Measurements from ENCODE around the gene VOPP1.

VOPP1 gene

DNA sequence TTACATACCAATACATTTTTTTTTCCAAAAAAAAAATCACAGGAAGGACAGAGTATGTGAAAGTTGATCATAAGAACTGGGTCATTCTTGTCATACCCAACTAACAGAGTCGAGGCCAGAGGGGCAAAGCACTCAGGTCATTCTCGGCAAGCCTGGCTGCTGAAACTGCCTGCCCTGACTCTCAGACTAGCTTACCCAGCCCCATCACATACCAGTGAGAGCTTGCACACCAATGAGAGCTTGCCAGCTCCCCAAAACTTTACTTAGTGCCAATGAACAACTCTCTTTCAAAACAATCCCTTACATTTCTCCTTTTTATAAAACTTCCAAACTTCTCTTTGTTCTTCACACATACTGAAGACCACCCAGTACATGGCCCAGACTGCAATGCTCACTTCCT lies 48.9 kb downstream of the VOPP1 start:
- DNase-seq (no peak), ATAC-seq (replicated peaks) (no peak)
- H3K36me3 Mint-ChIP-seq: peaks cover 32 to 46% of the 10 kb centered on the region in 2 donors
- H3K9me3 Mint-ChIP-seq: no peaks in the 10 kb centered on the region
- no peaks in the 10 kb centered on the region for H3K27me3 Mint-ChIP-seq
- H3K4me3 Mint-ChIP-seq: no peak overlapping the region
- peaks cover 53 to 90% of the 10 kb centered on the region in 2 donors for H3K4me1 Mint-ChIP-seq
- peak overlapping the region; percentile 62 for H3K27ac Mint-ChIP-seq

DNA sequence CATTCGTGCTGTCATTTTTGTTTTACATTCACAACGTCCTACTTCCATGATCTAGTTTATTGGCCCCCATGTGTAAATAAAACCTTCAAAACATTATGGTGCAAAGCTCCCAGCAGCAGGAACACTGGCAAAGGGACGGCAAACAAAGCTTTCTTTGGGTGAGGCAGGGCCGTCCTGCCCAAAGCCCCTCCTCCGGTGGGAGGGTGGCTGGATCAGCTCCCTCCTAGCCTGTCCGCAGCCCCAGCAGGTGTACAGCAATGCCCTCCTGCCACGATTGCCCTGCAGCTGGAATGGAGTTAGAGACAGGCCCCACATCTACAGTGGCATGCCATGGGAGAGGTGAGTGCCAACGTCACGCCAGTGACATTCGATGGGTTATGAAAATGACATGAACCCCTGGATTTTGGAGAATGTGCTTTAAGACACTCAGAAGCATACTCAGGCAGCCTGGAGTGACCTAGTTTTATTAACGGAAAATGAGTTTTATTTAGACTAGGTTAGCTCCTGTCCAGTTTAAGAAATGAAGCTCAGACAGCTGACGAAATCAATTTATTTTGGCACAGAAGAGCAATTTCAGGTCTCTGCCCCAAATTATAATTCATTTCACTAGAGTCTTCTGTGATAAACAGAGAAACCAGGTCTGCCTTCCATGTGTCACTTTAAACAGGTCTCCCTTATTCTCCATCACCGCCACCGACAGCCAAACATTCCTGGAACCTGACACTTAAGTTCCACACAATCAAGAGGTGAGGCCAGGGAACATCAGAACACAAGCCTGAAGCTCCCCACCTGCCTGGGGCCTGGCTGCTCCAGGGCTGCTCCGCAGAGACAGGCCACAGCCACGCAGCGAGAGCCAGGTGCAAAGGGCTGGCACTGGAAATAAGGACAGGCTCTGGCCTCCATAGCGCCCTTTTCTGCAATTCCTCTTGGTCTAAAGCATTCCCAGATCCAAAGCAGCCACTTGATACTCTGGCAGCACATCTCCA lies 50.1 kb downstream of the VOPP1 start:
- ATAC-seq (replicated peaks) (no peak), DNase-seq (no peak)
- Mint-ChIP-seq H3K9me3 (no peaks in the 10 kb centered on the region), H3K27me3 (no peaks in the 10 kb centered on the region), H3K36me3 (peaks cover 43 to 57% of the 10 kb centered on the region in 2 donors), H3K4me1 (peaks cover 61 to 96% of the 10 kb centered on the region in 2 donors), H3K4me3 (peak overlapping the region in 1 of 2 donors; percentile 19), H3K27ac (peak overlapping the region; percentile 76)

DNA sequence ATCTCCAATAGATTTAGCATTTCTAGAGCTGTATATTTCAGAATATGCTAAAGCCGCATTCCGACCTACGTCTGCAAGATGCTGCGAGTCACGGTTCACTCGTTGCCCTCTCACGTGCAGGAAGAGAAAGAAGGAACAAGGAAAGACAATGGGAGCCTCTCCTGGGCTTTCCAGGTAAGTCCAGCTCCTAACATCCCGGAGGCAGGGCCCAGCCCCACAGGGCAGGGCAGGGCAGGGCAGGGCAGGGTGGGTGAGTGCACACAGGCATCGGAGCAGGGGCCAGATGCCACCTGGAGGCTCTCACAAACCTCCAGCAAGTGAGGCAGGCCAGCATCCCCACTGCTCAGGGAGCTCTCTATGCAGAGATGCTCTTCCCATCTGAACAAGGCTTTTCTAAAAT lies 50.8 kb downstream of the VOPP1 start:
- ATAC-seq (replicated peaks) (no peak), DNase-seq (no peak)
- peaks cover 46 to 57% of the 10 kb centered on the region in 2 donors for H3K36me3 Mint-ChIP-seq
- no peak overlapping the region for H3K4me3 Mint-ChIP-seq
- no peaks in the 10 kb centered on the region for H3K27me3 Mint-ChIP-seq
- peak overlapping the region; percentile 56 for H3K27ac Mint-ChIP-seq
- no peaks in the 10 kb centered on the region for H3K9me3 Mint-ChIP-seq
- H3K4me1 Mint-ChIP-seq: peaks cover 56 to 92% of the 10 kb centered on the region in 2 donors

DNA sequence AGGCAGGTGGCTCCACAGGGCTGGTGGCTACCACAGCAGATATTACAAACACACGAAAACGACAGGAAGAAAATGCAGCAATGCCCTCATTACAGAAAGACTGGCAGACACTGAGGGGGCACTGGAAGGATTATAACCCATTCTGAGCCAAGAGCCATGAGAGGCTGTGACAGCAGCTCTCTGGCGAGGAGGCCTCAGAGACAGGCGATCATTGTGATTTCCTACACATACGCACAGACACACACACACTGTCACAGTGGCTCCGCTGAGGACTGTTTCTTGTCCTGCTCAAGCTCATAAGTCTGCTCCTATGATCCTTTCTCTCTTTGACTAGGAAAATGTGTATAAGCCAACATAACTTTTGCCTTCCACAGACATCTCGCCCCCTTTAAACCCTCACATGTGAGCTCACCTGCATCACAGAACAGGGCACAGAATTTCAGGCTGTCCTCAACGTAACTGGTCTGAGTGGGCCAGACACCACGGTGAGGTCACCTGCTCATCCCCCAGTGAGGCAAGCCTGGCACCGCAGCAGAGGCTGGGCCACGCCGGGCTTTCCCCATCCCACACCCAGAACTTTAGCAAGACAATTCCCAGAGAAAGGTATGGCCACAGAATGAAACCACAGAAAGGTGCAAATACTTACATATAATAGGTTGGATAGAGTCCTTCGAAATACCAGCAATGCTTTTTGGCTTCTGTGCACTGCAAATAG lies 51.7 kb downstream of the VOPP1 start:
- Mint-ChIP-seq H3K9me3 (no peaks in the 10 kb centered on the region), H3K36me3 (peaks cover 54 to 62% of the 10 kb centered on the region in 2 donors), H3K4me1 (peaks cover 58 to 92% of the 10 kb centered on the region in 2 donors), H3K27ac (peak overlapping the region; percentile 84), H3K27me3 (no peaks in the 10 kb centered on the region), H3K4me3 (no peak overlapping the region)
- ATAC-seq (replicated peaks) (no peak), DNase-seq (no peak)

DNA sequence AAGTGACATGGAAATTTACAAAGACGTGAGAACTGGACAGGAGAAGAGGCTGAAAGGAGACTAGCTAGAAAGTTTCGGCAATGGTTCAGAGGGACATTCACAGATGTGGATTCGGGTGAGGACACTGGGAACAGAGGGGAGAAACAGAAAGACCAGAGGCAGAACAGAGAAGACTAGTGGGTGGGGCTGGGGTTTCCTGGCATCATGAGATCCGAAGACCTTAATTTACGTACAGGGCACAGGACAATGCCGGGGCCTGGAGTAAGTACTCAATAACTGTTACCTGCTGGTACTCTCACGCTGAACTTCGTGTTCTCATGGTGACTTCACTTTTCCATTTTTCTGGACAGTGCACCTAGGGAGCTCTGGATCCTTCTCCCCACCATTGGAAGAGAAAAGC lies 53.5 kb downstream of the VOPP1 start:
- DNase-seq (no peak), ATAC-seq (replicated peaks) (no peak)
- Mint-ChIP-seq H3K27ac (peak overlapping the region; percentile 10), H3K9me3 (no peaks in the 10 kb centered on the region), H3K4me3 (no peak overlapping the region), H3K27me3 (no peaks in the 10 kb centered on the region), H3K36me3 (peaks cover 57 to 66% of the 10 kb centered on the region in 2 donors), H3K4me1 (peaks cover 63 to 92% of the 10 kb centered on the region in 2 donors)

DNA sequence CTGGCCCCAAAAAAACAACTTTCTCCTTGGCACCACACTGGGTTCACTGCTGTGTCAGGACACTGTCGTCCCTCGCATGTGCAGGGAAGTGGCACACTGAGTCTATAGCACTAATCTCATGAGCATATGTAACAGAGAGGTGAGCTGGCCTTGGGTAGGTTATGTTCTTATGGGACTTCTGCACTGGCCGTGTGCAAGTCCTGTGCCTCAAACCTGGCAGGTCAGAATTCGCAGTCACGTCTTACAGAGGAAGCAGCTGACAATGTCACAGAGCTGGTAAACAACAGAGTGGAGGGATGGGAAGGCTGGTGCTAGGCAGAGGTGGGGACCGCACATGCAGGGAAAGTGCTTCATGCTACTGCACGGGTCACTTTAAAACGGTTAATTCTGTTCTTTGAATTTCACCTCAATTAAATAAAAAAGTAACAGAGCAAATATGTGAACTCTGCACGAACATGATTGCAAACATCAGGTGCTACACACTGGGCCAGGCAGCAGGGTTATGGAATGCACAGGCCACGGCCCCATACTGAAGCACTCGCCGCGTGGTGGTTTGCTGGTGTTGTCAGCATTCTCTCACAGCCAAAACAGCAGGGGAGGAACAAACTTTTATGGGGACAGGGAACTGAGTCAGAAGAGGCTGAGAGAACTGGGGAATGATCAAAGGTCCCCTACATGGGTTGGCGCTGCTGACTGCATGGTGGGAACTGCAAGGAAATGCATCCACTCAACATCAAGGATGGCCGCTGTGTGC lies 54.2 kb downstream of the VOPP1 start:
- ATAC-seq (replicated peaks) (no peak), DNase-seq (no peak)
- H3K4me3 Mint-ChIP-seq: no peak overlapping the region
- no peaks in the 10 kb centered on the region for H3K27me3 Mint-ChIP-seq
- no peaks in the 10 kb centered on the region for H3K9me3 Mint-ChIP-seq
- H3K27ac Mint-ChIP-seq: peak overlapping the region; percentile 89
- H3K4me1 Mint-ChIP-seq: peaks cover 66 to 92% of the 10 kb centered on the region in 2 donors
- H3K36me3 Mint-ChIP-seq: peaks cover 63 to 72% of the 10 kb centered on the region in 2 donors

DNA sequence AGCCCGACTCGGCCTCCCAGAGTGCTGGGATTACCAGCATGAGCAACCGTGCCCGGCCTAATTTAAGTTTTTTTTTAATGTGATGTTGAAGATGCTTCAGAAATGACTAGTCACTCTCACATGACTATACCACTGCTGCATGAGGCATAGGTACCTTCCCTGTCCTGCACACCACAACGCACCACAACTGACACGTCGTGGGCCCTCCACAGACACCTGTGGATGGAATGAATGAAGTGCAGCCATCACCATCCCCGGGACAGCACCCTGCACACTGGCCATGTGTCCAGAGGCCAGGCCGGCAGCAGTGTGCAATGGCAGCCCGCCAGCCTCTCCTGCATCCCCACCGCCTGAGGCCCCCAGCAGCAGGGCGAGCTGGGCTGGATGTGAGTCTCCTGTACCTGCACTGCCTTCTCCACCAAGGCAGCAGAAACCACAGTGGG lies 55.1 kb downstream of the VOPP1 start:
- ATAC-seq (replicated peaks): peak; percentile 93 to 94
- Mint-ChIP-seq H3K4me1 (peaks cover 67 to 92% of the 10 kb centered on the region in 2 donors), H3K9me3 (no peaks in the 10 kb centered on the region), H3K27ac (peak overlapping the region; percentile 89), H3K4me3 (peak overlapping the region; percentile 41 to 52), H3K36me3 (peaks cover 63 to 78% of the 10 kb centered on the region in 2 donors), H3K27me3 (no peaks in the 10 kb centered on the region)
- DNase-seq: peak; percentile 42

DNA sequence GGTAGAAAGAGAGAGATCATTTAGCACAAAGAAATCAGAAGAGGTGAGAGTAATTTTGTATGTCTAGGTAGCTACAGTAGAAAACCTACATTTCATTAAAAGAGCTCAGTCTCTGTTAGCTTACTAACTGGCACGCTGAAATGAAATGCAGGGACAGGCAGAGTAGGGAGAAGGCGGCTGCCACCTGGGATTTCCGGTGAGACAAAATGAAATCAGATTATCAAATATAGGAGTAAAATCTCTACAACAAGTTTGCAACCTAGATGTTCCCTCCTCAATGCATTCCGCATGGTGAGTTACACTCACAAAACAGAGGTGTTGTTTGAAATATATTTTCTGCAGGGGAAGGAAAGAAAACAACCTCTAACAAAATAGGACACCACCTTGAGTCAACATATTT lies 55.9 kb downstream of the VOPP1 start:
- peaks cover 71 to 86% of the 10 kb centered on the region in 2 donors for H3K36me3 Mint-ChIP-seq
- ATAC-seq (replicated peaks): no peak

DNA sequence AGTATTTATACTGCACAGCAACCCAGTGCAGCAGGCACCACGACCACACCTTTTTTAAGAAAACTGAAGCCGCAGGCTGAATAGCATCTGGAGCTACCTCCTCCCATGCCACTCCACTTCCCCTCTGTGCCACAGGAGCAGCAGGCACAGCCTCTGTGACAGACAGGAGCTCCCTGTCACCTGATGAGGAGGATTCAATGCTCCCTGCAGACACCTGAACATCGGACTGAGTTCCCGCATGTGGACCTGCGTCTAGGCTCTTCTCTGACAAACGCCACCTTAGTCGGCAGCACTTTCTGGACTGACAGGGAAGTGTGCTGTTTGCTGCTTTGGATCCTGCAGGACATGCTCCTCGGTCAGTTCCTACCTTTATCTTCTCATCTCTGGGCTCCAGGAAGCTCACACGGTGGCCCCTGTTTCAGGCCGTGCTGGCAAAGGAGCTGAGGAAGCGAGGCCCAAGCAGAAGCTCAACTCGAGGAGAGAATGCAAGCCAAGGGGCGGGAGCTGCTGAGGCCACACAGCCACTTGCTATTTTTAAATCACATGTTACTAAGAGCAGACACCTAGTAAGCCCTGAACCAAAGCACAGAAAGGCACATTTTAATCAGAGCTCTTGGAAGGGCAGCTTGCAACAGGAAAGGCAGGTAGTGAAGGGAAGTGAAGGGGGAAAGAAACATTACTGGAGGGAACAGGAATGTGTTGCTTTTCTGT lies 56.6 kb downstream of the VOPP1 start:
- ATAC-seq (replicated peaks) (peak in 1 of 2 donors; percentile 28), DNase-seq (no peak)
- Mint-ChIP-seq H3K27ac (peak overlapping the region; percentile 75), H3K4me3 (peak overlapping the region; percentile 26 to 72), H3K27me3 (no peaks in the 10 kb centered on the region), H3K4me1 (peaks cover 73 to 93% of the 10 kb centered on the region in 2 donors), H3K36me3 (peaks cover 74 to 86% of the 10 kb centered on the region in 2 donors), H3K9me3 (no peaks in the 10 kb centered on the region)

More for the DNA sequence above, 55.9 kb downstream of the VOPP1 start:
- peaks cover 73 to 93% of the 10 kb centered on the region in 2 donors for H3K4me1 Mint-ChIP-seq
- peak overlapping the region; percentile 75 for H3K27ac Mint-ChIP-seq
- no peak for DNase-seq
- peak overlapping the region; percentile 33 to 72 for H3K4me3 Mint-ChIP-seq
- H3K27me3 Mint-ChIP-seq: no peaks in the 10 kb centered on the region
- no peaks in the 10 kb centered on the region for H3K9me3 Mint-ChIP-seq

DNA sequence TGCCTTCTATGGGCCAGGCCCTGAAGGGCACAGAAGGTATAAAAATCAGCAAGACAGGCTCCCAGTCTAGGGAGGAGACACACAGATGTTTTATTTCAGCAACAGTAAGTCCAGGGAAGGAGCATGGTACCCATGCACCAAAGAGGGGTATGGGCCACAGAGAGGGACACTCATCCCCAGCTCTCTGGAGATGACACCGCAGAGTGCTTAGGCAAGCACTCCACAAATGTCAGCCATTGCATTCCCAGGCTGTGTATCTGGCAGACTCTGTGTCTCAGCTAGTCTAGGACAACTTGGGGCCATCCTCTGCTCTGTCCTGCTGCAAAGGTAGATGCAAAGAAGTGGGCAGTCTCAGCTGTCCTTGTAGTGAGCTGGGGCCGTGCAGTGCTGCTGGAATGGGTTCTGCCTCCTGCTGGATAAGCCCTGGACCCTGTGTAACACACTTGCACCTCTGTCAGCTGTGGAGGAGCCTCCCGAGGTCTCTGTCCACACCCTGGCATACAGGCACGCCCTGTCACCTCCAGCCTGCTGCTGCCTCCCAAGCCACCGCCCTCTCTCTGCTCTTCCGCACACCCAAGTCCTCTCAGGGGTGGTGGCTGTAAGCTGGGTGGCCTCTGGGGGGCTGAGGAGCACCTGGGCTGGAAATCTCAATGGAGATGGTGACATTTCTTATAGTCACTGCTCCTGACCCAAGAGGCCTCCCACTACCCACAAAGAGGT lies 57.6 kb downstream of the VOPP1 start:
- H3K9me3 Mint-ChIP-seq: no peaks in the 10 kb centered on the region
- DNase-seq (no peak), ATAC-seq (replicated peaks) (no peak)
- H3K4me3 Mint-ChIP-seq: peak overlapping the region in 1 of 2 donors; percentile 72
- H3K27me3 Mint-ChIP-seq: no peaks in the 10 kb centered on the region
- peaks cover 71 to 91% of the 10 kb centered on the region in 2 donors for H3K4me1 Mint-ChIP-seq
- peak overlapping the region; percentile 52 for H3K27ac Mint-ChIP-seq
- peaks cover 76 to 84% of the 10 kb centered on the region in 2 donors for H3K36me3 Mint-ChIP-seq

DNA sequence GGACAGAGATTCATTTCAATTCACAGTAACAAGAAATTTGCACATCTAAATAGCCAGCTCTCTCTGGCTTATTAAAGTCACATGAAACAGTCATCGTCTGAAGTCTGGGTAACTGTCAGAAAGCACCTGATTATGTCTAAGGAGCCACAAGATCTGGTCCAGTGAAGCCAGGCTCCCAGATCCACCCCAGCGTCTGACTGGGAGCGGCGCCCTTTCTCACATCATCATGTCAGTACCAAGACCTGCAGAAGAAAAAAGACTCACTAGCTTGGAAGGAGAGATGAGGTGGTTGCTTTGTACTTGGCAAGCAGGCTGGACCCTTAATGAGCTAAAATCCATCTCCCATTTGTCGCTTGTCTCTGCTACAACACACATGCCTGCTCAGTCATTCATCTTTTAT lies 58.4 kb downstream of the VOPP1 start:
- Mint-ChIP-seq H3K4me1 (peaks cover 75 to 93% of the 10 kb centered on the region in 2 donors), H3K4me3 (peak overlapping the region in 1 of 2 donors; percentile 46), H3K36me3 (peaks cover 71 to 82% of the 10 kb centered on the region in 2 donors), H3K9me3 (no peaks in the 10 kb centered on the region), H3K27ac (peak overlapping the region; percentile 52), H3K27me3 (no peaks in the 10 kb centered on the region)
- DNase-seq (no peak), ATAC-seq (replicated peaks) (peak in 1 of 2 donors; percentile 21)

DNA sequence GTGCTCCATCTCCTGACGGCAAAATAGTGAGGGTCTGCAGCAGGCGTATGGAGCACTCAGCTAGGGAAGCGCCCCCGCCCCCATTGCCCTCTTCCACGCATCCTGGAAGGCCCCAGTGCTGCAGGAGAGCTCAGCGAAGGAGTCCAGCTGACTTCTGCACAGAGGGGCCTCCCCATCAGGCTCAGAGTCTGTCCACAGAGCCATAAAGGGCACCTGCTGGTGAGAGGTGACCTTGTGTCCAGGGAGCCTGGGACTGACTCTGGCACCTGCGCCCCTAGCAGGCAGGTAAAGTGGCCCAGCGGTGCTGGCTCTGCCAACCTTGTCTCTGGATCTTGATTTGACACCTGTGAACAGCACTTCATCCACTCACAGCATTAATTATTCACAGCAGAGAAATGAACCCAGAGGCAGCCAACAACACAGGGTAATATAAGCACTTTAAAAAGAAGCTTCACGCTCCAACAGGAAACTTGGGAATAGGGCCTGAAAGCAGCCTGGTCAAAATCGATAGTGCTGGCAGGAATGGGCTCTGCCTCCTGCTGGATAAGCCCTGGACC lies 59.6 kb downstream of the VOPP1 start:
- Mint-ChIP-seq H3K9me3 (no peaks in the 10 kb centered on the region), H3K27ac (peak overlapping the region; percentile 75), H3K4me3 (no peak overlapping the region), H3K4me1 (peaks cover 64 to 90% of the 10 kb centered on the region in 2 donors), H3K27me3 (no peaks in the 10 kb centered on the region), H3K36me3 (peaks cover 62 to 74% of the 10 kb centered on the region in 2 donors)
- ATAC-seq (replicated peaks) (no peak), DNase-seq (no peak)
